HTERT RPE-1 (cell line): Measurements from ENCODE around the gene AGFG2.

Experiments
- in situ Hi-C: fragments of 300-500 bp; cut with MboI; formaldehyde crosslinking; loops from 4 replicates; pipeline ENCODE4 v1.14.3; 2020; ENCODE audit warnings: low sequenced_read_pairs

AGFG2 gene

GRCh38 chr7:100570954-100571828 is 32.2 kb downstream of the AGFG2 start:
- in situ Hi-C loops: no loop called here

DNA sequence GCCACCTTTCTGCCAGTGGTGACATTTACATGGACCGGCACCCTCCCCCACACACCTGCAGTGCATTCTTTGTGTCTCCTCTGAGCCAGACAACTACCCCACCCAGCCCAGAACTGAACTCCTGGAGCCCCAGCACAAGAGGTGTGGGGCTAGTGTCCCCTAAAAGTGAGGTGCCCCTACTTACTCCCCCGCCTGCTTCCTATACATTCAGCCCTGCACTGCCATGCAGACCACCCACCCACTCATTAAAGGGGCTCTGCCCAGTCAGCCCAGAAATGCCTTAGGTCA is 32.8 kb downstream of the AGFG2 start:
- in situ Hi-C loops: no loop called here

GRCh38 chr7:100572281-100572948 is 33.4 kb downstream of the AGFG2 start:
- in situ Hi-C loops: no loop called here

- in situ Hi-C loops: no loop called here
Observed at GRCh38 chr7:100572949-100573675, 34.1 kb downstream of the AGFG2 start.

DNA sequence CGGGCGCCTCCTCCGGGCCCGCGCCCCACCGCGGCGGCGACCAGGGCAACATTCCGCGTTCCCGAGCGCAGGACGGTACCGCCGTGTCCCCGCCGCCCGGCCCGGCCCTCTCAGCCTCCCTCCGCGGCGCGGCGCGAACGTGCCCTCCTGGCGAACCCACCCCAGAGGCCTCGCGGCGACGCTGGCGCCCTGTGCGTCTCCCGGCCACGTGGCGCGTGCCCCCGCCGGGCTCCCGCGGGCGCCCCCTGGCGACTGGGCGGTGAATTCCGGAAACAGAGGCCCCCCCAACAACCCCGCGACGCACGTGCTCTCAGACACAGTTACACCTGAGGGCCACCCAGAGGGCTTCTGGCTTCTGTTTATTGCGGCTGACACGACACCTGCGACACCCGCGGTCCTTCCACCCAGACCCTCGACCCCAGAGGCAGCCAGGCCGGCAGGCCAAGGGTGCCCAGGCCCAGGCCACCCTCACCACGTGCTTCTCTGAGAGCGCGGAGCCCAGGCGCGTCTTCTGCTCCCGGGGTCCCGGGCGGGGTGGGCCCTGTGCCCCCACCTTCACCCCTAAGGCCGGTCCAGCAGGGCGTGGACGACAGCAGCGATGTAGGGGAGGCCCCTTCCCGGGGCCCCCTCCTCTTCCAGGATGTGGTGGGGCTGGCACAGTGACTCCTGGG is 34.8 kb downstream of the AGFG2 start, which contains the start of gene SAP25:
TSS of gene SAP25 (minus strand) at position 210 of the 671 bp plus-strand sequence. CDS start at position 52, 158 bp downstream.
- in situ Hi-C loops: no loop called here

GRCh38 chr7:100574362-100575205 is 35.6 kb downstream of the AGFG2 start:
- in situ Hi-C loops: no loop called here

GRCh38 chr7:100575206-100575631 is 36.2 kb downstream of the AGFG2 start:
- in situ Hi-C loops: no loop called here

GRCh38 chr7:100575746-100576383 is 36.9 kb downstream of the AGFG2 start:
- in situ Hi-C loops: no loop called here

DNA sequence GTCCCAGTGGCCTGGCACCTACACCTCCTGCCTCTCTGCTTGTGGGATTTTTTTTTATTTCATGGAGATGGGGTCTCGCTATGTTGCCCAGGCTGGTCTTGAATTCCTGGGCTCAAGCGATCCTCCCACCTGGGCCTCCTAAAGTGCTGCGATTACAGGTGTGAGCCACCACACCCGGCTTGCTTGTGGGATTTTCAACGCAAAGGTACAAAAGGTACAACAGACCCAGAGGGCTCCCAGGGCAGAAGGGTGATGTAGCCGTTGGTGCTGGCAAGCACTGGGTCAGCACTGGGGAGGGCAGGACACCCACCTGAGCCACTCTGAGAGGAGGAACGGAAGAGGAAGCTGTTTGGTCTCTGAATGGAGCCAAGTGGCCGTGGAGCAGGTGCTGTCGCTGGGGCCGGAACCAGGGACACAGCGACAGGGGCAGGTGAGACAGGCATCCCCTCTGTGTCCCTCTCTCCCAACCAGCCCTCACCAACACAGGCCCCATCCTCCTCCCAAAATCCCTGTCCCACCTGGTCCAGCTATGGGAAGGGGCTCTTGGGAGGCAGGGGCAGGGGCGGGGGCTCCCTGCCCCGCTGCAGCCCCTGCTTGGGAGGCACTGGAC is 37.5 kb downstream of the AGFG2 start:
- in situ Hi-C loops: no loop called here

- in situ Hi-C loops: no loop called here
Observed at GRCh38 chr7:100577103-100577502, 38.1 kb downstream of the AGFG2 start.

- in situ Hi-C loops: no loop called here
Observed at GRCh38 chr7:100577507-100577906, 38.5 kb downstream of the AGFG2 start.

DNA sequence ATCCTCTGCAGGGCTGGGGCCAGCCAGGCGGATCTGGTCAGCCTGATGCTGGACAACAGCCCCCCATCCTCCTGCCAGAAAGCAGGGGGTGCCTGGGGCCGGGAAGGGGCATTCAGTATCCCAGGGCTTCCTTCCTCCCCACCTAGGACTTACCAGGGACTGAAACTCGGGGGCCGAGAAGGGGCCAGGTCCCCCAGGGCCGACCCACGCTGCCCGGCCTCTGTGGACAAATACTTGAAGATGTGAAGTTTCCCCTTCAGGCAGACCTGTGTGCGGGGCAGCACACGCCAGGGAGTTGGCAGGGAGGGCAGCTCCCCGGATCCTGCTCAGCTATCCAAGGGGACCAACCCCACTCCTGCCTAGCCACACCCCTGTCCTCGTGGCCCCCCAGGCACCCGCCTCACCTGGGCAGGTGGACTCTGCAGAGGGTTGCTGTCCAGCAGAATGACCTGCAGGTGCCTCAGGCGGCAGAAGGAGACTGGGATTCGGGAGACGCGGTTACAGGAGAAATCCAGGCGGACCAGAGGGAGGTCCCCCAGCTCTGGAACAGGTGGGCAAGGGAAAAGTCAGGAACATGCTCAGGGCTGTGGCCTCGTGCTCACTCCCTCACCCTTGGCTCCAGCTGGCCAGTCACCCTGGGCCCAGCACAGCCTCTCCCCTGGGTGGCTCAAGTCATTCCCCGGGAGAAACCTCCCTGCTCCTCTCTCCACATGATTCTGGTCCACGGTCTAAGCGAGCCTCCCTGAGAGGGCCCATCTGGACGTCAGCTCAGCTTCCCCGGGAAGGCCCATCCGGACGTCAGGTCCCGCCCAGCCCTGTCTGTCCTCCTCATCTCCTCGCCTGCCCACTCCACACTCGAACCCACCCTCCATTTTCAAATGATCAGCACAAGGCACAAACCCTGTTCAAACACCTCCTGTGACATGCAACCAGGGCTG is 39.5 kb downstream of the AGFG2 start:
- in situ Hi-C loops: no loop called here

DNA sequence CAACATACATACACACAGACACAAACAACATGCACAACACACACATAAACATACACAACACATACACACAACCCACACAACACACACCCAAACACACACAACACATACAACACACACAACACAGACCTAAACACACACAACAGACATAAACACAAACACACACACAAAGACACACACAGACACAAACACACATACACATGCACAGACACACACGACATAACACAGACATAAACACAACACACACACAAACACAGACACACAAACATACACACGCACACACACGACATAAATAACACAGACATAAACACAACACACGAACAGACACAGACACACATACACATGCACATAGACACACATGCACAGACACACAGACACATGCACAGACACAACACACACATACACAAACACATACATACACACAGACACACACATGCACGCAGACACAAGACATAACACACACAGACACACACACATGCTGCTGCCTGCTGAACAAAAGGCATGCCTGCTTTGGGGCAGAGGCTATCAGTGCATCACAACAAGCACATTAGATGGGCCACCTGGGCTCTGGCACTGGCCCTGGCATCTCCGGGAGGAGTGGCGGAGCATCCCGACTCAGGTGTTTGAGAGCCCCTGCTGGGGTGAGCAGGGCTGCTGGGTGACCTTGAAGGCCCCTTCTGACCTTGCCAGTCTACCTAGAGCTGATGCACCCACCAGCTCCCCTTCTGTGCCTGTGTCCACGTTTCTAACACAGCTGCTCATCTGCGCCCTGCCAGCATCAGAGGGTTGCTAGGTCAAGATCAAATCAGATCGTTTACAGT is 41.7 kb downstream of the AGFG2 start:
- in situ Hi-C loops: no loop called here

- in situ Hi-C loops: no loop called here
Observed at GRCh38 chr7:100582041-100582579, 43.1 kb downstream of the AGFG2 start.

DNA sequence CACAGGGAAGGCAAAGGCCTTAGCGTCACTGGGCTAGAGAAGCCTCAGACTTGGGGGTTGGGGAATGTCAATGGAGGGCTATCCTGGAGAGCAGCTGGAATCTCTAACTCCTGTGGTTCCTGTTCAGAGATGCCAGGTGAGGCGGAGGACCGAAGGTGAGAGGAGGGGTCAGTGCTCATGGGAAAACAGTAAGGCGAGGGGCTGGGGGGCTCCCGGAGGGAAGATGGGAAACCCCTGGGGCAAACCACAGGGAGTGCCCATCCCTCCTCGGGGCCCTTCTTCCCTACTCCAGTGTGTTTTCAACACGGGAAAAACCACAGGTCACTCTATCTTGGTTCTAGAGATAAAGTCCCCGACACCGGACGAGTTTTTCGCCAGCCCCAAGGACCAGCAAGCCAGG is 43.6 kb downstream of the AGFG2 start:
- in situ Hi-C loops: no loop called here

DNA sequence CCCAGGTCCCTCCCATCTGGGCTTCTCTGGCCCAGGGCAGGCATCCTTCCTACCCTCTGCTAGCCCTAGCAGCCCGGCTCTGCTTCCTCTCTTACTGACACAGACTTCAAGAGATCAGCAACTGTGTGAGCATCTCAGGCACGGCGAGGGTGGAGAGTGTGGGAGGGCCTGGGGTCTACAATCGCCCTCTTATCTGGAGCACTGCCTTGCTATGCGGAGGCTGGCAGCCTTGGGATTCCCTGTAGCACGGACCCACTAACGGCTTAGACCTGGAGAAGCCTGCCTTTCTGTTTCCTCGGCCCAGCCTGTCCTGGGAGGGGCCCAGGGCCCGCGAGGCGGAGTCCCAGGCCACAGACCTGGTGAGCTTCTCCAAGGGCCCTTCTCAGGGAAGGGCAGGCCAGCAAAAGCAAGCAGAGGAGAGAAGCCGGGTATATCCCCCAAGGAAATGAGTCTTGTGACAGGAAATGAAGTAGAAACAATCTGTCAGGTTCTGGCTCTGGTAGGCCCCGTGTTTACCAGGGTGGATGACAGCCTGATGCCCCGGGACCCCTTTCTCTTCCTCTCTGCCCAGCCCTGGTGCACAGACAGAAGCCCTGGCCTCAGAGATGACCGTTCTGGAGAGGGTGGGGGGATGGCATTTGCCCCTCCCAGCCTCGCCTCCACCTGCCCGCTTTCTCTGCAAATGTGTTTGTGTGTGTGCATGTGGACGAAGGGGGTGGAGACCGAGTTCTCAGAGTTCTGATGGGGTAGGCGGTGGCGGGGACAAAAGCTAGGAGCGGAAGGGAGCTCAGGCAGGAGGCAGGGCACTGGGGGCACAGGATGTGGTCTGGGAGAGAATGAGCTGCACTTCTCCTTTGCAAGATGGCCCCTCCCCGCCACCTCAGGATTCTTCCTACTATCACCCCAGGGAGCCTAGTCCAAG is 44.4 kb downstream of the AGFG2 start:
- in situ Hi-C loops: no loop called here
